ENCODE data around the gene VPS18. TPM values are rescaled to one million over a fixed set of nuclear protein-coding genes. Genes with fewer than 3 reads are reported as not detected.

The VPS18 gene
- total and polyA plus RNA-seq, 2 experiments from 2014 or later, result 5.9 to 42.5 TPM

DNA sequence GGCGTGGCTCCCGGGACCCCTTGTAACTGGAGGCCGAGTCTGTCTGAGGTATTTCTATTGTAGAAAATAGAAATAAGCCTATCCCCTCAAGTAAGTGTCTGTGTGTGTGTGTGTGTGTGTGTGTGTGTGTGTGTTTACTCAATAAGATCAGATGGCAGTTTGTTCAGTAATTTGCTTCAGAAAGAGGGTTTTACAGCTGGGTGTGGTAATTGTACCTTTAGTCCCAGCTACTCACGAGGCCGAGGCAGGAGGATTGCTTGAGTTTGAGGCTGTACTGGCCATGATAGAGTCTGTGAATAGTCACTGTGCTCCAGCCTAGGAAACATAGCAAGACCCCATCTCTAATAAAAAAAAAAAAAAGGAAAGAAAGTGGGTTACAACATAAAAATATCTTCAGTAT is 41.7 kb upstream of the VPS18 start:
- peaks cover 12% of the 10 kb centered on the region for H3K4me1 Mint-ChIP-seq
- peaks cover 6% of the 10 kb centered on the region for H3K27me3 Mint-ChIP-seq (ENCODE audit: insufficient read depth, low read depth, poor library complexity)
- Histone ChIP-seq H3K4me1 (ENCODE audit: insufficient read depth) (peaks cover 7% of the 10 kb centered on the region), H3F3A (replicated peaks; ENCODE audit: low read depth) (peaks cover 6% of the 10 kb centered on the region), H3K9me2 (ENCODE audit: insufficient read depth) (no peaks in the 10 kb centered on the region), H4K20me1 (replicated peaks; ENCODE audit: insufficient read depth) (peaks cover 19% of the 10 kb centered on the region), H3K27ac (ENCODE audit: low read depth) (no peak overlapping the region), H3K4me3 (no peak overlapping the region), H3K36me3 (ENCODE audit: insufficient read depth) (peaks cover 11% of the 10 kb centered on the region), H3K4me2 (no peak overlapping the region), H3K27me3 (ENCODE audit: insufficient read depth) (no peaks in the 10 kb centered on the region), H2AFZ (no peak overlapping the region), H3K79me2 (replicated peaks; ENCODE audit: insufficient read depth) (peaks cover 43% of the 10 kb centered on the region)
- H3K27ac Mint-ChIP-seq, result no peak overlapping the region
- ATAC-seq (no peak), DNase-seq (ENCODE audit: low spot score) (no peak)
- peaks cover 76% of the 10 kb centered on the region for H3K36me3 Mint-ChIP-seq (ENCODE audit: low read depth)
- TF ChIP-seq NANOG (IDR thresholded peaks at IDR 0.05; ENCODE audit: borderline replicate concordance), result no peak
- no peaks in the 10 kb centered on the region for H3K9me3 Mint-ChIP-seq
- H3K4me3 Mint-ChIP-seq, result no peak overlapping the region

DNA sequence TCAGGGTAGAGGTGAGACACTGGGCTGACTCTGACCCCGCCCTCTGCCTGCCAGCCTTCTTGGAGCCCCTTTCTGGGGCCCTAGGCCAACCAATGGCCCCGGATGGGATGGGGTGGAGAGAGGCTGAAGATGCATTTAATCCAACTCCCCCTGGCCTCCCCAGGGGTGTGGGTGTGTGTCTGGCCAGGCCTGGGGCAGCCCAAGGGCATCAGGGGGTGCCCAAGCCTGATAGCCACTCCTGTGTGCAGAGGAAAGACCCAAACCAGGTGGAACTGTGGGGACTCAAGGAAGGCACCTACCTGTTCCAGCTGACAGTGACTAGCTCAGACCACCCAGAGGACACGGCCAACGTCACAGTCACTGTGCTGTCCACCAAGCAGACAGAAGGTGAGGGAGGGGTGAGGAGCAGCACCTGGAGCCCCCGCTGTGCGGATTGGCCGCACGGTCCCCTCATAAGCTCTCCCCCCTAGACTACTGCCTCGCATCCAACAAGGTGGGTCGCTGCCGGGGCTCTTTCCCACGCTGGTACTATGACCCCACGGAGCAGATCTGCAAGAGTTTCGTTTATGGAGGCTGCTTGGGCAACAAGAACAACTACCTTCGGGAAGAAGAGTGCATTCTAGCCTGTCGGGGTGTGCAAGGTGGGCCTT is 40.9 kb upstream of the VPS18 start:
- Histone ChIP-seq H3K9me2 (ENCODE audit: insufficient read depth) (no peaks in the 10 kb centered on the region), H4K20me1 (replicated peaks; ENCODE audit: insufficient read depth) (peaks cover 13% of the 10 kb centered on the region), H3K4me2 (no peak overlapping the region), H3K27me3 (ENCODE audit: insufficient read depth) (no peaks in the 10 kb centered on the region), H3K27ac (ENCODE audit: low read depth) (no peak overlapping the region), H3K4me3 (no peak overlapping the region), H3K79me2 (replicated peaks; ENCODE audit: insufficient read depth) (peaks cover 35% of the 10 kb centered on the region), H3K4me1 (ENCODE audit: insufficient read depth) (no peaks in the 10 kb centered on the region), H3K36me3 (ENCODE audit: insufficient read depth) (peaks cover 11% of the 10 kb centered on the region), H3F3A (replicated peaks; ENCODE audit: low read depth) (peaks cover 12% of the 10 kb centered on the region), H2AFZ (no peak overlapping the region)
- TF ChIP-seq NANOG (IDR thresholded peaks at IDR 0.05; ENCODE audit: borderline replicate concordance), result no peak
- TF ChIP-seq ZNF331 (CRISPR knock-in tag; IDR thresholded peaks at IDR 0.05; ENCODE audit: low read depth), result no peak
- no peak overlapping the region for H3K27ac Mint-ChIP-seq
- no peaks in the 10 kb centered on the region for H3K9me3 Mint-ChIP-seq
- H3K4me1 Mint-ChIP-seq, result peaks cover 12% of the 10 kb centered on the region
- peaks cover 9% of the 10 kb centered on the region for H3K27me3 Mint-ChIP-seq (ENCODE audit: insufficient read depth, low read depth, poor library complexity)
- ATAC-seq (no peak), DNase-seq (ENCODE audit: low spot score) (no peak)
- H3K36me3 Mint-ChIP-seq (ENCODE audit: low read depth), result peaks cover 75% of the 10 kb centered on the region
- no peak overlapping the region for H3K4me3 Mint-ChIP-seq

DNA sequence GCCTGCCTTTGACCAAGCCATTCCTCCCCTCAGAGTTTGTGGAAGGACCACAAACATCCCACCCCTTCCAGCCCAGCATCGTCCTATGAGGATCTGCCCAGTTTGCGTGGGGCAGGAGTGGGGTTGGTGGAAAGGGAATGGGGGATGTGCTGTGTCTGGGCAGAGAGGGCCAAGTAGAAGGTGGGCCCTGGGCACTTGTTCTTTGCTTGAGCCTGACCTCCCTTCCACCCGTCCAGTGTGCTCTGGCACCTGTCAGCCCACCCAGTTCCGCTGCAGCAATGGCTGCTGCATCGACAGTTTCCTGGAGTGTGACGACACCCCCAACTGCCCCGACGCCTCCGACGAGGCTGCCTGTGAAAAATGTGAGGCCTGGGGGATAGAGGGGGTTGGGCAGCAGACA is 40.1 kb upstream of the VPS18 start:
- DNase-seq (ENCODE audit: low spot score) (no peak), ATAC-seq (no peak)
- no peaks in the 10 kb centered on the region for H3K9me2 ChIP-seq (ENCODE audit: insufficient read depth)
- H3K9me3 Mint-ChIP-seq, result no peaks in the 10 kb centered on the region
- peaks cover 11% of the 10 kb centered on the region for H3K27me3 Mint-ChIP-seq (ENCODE audit: insufficient read depth, low read depth, poor library complexity)
- no peak overlapping the region for H3K4me3 ChIP-seq
- peaks cover 28% of the 10 kb centered on the region for H3K79me2 ChIP-seq (replicated peaks; ENCODE audit: insufficient read depth)
- no peak overlapping the region for H3K4me2 ChIP-seq
- H3F3A ChIP-seq (replicated peaks; ENCODE audit: low read depth), result peaks cover 12% of the 10 kb centered on the region
- H3K27me3 ChIP-seq (ENCODE audit: insufficient read depth), result no peaks in the 10 kb centered on the region
- H3K27ac Mint-ChIP-seq, result no peak overlapping the region
- H3K4me1 Mint-ChIP-seq, result peaks cover 18% of the 10 kb centered on the region
- H4K20me1 ChIP-seq (replicated peaks; ENCODE audit: insufficient read depth), result peaks cover 12% of the 10 kb centered on the region
- no peak overlapping the region for H2AFZ ChIP-seq
- no peak overlapping the region for H3K27ac ChIP-seq (ENCODE audit: low read depth)
- no peak overlapping the region for H3K4me3 Mint-ChIP-seq
- peaks cover 11% of the 10 kb centered on the region for H3K36me3 ChIP-seq (ENCODE audit: insufficient read depth)
- peaks cover 76% of the 10 kb centered on the region for H3K36me3 Mint-ChIP-seq (ENCODE audit: low read depth)
- H3K4me1 ChIP-seq (ENCODE audit: insufficient read depth), result no peaks in the 10 kb centered on the region
- TF ChIP-seq POLR2AphosphoS5 (IDR thresholded peaks at IDR 0.05; ENCODE audit: low read depth) (no peak), STAT1 (IDR thresholded peaks at IDR 0.05; ENCODE audit: unreplicated experiment) (no peak), EZH2 (IDR thresholded peaks at IDR 0.05; ENCODE audit: low read depth, unreplicated experiment) (no peak)
- TF ChIP-seq, protein P1, sequence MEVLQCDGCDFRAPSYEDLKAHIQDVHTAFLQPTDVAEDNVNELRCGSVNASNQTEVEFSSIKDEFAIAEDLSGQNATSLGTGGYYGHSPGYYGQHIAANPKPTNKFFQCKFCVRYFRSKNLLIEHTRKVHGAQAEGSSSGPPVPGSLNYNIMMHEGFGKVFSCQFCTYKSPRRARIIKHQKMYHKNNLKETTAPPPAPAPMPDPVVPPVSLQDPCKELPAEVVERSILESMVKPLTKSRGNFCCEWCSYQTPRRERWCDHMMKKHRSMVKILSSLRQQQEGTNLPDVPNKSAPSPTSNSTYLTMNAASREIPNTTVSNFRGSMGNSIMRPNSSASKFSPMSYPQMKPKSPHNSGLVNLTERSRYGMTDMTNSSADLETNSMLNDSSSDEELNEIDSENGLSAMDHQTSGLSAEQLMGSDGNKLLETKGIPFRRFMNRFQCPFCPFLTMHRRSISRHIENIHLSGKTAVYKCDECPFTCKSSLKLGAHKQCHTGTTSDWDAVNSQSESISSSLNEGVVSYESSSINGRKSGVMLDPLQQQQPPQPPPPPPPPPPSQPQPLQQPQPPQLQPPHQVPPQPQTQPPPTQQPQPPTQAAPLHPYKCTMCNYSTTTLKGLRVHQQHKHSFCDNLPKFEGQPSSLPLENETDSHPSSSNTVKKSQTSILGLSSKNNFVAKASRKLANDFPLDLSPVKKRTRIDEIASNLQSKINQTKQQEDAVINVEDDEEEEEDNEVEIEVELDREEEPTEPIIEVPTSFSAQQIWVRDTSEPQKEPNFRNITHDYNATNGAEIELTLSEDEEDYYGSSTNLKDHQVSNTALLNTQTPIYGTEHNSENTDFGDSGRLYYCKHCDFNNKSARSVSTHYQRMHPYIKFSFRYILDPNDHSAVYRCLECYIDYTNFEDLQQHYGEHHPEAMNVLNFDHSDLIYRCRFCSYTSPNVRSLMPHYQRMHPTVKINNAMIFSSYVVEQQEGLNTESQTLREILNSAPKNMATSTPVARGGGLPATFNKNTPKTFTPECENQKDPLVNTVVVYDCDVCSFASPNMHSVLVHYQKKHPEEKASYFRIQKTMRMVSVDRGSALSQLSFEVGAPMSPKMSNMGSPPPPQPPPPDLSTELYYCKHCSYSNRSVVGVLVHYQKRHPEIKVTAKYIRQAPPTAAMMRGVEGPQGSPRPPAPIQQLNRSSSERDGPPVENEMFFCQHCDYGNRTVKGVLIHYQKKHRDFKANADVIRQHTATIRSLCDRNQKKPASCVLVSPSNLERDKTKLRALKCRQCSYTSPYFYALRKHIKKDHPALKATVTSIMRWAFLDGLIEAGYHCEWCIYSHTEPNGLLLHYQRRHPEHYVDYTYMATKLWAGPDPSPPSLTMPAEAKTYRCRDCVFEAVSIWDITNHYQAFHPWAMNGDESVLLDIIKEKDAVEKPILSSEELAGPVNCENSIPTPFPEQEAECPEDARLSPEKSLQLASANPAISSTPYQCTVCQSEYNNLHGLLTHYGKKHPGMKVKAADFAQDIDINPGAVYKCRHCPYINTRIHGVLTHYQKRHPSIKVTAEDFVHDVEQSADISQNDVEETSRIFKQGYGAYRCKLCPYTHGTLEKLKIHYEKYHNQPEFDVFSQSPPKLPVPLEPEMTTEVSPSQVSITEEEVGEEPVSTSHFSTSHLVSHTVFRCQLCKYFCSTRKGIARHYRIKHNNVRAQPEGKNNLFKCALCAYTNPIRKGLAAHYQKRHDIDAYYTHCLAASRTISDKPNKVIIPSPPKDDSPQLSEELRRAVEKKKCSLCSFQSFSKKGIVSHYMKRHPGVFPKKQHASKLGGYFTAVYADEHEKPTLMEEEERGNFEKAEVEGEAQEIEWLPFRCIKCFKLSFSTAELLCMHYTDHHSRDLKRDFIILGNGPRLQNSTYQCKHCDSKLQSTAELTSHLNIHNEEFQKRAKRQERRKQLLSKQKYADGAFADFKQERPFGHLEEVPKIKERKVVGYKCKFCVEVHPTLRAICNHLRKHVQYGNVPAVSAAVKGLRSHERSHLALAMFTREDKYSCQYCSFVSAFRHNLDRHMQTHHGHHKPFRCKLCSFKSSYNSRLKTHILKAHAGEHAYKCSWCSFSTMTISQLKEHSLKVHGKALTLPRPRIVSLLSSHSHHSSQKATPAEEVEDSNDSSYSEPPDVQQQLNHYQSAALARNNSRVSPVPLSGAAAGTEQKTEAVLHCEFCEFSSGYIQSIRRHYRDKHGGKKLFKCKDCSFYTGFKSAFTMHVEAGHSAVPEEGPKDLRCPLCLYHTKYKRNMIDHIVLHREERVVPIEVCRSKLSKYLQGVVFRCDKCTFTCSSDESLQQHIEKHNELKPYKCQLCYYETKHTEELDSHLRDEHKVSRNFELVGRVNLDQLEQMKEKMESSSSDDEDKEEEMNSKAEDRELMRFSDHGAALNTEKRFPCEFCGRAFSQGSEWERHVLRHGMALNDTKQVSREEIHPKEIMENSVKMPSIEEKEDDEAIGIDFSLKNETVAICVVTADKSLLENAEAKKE (CRISPR knock-in tag; IDR thresholded peaks at IDR 0.05), result no peak
- TF ChIP-seq, protein P2, sequence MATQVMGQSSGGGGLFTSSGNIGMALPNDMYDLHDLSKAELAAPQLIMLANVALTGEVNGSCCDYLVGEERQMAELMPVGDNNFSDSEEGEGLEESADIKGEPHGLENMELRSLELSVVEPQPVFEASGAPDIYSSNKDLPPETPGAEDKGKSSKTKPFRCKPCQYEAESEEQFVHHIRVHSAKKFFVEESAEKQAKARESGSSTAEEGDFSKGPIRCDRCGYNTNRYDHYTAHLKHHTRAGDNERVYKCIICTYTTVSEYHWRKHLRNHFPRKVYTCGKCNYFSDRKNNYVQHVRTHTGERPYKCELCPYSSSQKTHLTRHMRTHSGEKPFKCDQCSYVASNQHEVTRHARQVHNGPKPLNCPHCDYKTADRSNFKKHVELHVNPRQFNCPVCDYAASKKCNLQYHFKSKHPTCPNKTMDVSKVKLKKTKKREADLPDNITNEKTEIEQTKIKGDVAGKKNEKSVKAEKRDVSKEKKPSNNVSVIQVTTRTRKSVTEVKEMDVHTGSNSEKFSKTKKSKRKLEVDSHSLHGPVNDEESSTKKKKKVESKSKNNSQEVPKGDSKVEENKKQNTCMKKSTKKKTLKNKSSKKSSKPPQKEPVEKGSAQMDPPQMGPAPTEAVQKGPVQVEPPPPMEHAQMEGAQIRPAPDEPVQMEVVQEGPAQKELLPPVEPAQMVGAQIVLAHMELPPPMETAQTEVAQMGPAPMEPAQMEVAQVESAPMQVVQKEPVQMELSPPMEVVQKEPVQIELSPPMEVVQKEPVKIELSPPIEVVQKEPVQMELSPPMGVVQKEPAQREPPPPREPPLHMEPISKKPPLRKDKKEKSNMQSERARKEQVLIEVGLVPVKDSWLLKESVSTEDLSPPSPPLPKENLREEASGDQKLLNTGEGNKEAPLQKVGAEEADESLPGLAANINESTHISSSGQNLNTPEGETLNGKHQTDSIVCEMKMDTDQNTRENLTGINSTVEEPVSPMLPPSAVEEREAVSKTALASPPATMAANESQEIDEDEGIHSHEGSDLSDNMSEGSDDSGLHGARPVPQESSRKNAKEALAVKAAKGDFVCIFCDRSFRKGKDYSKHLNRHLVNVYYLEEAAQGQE (IDR thresholded peaks at IDR 0.05; ENCODE audit: unreplicated experiment), result no peak
